CD4-positive, alpha-beta T cell treated with Interferon alpha-2 for 1 hour (primary cell): Measurements from ENCODE around the gene SLC13A5.
"Not testable (repeated sequence)": the region's sequence is repeated elsewhere in the genome, so short reads cannot be mapped to it uniquely, and the experiment has no call there.

Source experiments
- DNase-seq, 2 donors: peaks; one replicate each; pipeline ENCODE4 v3.0.0-alpha.2; 2020 to 2022

SLC13A5 gene

DNA sequence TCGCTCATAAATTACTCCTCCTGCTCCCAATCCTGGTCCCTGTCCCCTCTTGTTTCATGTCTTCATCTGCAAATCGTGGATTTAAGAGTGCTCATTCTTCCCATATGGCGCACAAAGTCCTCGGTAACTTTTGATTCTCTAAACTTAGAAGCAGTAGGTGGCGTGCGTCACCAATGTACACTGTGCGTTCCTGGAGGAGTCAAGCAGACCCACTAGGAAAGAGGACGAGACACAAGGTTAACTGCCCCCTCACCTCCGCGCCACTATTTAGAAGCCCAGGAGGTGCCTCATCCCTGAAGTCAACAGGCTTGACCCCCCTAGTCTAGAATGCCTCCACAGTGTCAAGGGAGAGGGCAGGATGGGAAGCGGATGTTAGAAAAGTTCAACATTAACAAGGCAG is 2.9 kb downstream of the SLC13A5 start:
- DNase-seq = no peak

DNA sequence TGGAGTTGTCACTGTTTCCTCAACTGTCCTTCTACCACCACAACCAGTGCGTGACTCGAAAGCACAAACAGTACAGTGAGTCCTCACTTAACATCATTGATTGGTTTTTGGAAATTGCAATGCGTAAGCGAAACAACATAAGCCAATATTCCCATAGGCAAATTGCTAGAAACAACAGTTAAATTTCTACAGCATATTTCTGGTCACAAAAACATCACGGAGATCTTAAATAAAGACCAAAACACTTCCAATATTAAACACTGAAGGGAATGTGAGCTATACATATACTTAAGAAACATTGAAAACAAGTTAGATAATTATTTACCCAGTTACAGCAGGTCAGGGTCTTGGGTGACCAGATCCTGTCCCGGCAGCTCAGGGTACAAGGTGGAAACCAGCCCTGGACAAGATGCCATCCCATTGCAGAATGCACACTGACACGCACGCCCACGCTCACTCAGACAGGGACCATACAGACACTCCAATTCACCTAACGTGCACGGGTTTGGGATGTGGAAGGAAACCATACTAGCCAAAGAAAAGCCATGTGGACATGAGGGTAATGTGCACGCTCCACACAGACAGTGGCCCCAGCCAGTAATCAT is 4.7 kb downstream of the SLC13A5 start:
- DNase-seq = no peak

DNA sequence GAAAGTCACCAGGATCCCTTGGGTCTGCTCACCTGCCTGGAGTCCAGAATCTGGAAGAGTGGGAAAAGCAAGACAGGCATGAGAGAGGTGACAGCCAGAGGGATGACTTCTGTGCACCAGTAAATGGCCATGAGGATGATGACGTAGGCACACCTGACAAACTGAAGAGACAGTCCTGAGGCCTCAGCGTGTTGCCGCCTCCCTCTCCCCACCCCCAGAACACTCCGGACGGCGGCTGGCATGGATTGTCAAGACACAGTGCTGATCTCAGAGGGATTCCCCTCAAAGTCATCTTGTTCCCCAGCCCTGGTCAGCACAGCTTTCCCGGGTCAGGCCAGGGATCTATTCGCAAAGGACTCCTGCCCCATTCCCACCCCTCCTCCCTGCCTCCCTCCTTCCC is 6.2 kb downstream of the SLC13A5 start:
- no peak for DNase-seq

DNA sequence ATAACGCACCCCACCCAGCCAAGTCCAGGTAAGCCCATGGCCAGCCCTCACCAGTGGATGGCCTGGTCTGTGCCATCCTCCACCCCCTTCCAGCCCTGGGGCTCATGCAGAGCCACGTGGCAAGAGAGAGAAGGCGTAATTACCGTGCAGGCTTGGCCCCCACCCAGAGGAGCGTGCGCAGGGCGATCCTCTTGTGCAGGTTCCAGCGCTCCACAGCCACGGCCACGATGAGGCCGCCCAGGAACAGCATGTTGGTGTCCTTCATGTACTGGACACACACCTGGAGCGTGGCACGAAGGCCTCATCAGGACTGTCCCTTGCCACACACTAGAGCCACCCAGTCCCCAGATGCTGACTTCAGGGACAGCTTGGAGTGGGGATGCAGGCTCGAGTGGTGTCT is 6.7 kb downstream of the SLC13A5 start:
- DNase-seq = no peak

GRCh38 chr17:6704470-6705052 is 8.6 kb downstream of the SLC13A5 start:
- no peak for DNase-seq

DNA sequence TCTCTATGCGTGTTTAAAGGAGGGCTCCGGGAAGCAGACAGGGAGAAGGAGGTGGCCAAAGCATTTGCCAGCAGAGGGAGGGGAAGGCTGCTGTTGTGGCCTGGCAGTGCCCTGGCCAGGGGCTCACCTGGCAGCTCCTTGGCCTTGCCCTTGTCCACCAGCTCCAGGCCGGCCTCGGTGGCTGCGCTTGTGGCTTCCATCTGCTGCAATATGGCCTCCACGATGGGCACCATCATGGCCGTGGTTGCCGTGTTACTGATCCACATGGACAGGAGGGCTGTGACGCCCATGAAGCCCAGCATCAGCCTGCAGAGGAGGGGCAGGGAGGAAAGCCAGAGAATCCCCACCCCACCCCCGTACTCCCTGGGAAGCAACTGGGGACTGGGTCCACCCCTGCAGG is 9.4 kb downstream of the SLC13A5 start:
- DNase-seq = no peak

DNA sequence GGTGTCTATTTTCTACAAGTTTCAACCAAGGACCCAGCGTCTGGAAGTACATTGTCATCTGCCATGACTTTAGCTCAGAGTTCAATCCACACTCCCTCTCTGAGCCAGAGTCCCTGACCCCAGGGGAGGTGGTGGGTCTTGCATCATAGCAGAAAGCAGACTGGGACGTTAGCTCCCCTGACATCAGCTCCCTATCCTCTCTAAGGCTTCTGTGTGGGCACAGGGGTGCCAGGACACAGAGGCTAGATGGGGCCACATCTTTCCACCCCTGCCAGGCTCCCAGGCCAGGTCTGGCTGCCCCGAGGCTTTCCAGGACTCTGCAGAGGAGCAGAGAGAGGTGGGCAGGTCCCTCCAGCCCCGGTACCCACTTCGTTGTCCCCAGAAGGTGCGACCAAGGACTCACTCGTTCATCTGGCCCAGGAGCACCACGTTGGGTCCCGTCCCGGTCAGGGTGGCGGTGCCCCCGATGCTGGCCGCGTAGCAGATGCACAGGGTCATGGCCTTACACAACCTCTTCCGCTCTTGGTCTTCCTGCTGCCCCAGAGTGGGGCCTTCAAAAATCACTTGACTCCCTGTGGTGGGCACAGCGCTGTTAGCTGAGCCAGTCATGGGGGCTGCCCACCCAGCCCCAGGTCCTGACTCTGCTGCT is 10.5 kb downstream of the SLC13A5 start:
- DNase-seq = no peak

GRCh38 chr17:6701719-6702118 is 11.4 kb downstream of the SLC13A5 start:
- DNase-seq = peak; percentile 5 to 30

DNA sequence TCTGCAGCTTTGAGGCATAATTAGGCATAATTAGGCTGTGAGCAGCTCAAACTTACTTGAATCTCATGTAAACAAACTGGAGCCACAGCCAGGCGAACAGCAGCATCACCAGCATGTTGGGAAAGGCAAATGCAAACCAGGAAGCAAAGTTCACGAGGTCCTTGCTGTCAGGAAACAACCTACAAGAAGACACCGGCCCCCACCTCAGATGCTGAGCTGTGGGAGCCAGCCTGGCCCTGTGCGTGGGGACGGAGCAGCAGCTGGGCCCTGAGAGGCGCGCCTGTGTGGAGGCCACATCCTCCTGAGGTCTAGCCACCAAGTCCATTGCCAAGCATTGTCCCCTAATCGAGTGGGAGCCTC is 12.2 kb downstream of the SLC13A5 start:
- DNase-seq = no peak

- DNase-seq = no peak
Measured at GRCh38 chr17:6699997-6700947, 12.9 kb downstream of the SLC13A5 start.

GRCh38 chr17:6698004-6698403 is 15.2 kb downstream of the SLC13A5 start:
- DNase-seq = no peak

- DNase-seq = no peak
Measured at GRCh38 chr17:6696906-6697305, 16.3 kb downstream of the SLC13A5 start.

DNA sequence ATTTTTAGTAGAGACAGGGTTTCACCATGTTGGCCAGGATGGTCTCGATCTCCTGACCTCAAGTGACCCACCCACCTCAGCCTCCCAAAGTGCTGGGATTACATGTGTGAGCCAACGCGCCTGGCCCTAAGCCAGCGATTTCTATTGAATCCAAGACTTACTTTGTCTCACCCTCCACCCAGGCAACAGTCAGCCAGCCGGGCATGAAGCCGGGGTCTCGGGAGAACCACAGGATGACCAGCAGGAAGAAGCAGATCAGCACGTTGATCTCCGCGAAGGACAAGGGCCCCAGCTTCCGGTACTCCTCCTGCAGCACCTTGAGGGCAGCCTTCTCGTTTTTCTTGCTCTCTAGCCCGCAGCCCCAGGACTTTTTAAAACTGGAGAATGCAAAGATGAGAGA is 17.6 kb downstream of the SLC13A5 start:
- DNase-seq = no peak

GRCh38 chr17:6695051-6695450 is 18.1 kb downstream of the SLC13A5 start:
- no peak for DNase-seq

DNA sequence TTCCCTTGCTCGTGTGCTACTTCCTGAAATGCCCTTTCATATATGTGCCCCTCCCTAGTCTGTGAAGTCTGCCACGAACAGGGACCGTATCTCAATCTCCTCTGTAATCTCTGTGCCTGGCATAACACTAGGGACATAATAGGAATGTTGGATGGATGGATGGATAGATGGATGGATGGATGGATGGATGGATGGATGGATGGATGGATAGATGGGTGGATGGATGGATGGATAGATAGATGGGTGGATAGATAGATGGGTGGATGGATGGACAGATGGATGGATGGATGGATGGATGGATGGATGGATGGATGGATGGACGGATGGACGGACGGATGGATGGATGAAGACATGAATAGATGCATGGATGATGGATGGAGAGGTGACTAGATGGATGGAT is 21.2 kb downstream of the SLC13A5 start:
- DNase-seq = not testable (repeated sequence)

GRCh38 chr17:6691546-6691945 is 21.6 kb downstream of the SLC13A5 start:
- DNase-seq = no peak

DNA sequence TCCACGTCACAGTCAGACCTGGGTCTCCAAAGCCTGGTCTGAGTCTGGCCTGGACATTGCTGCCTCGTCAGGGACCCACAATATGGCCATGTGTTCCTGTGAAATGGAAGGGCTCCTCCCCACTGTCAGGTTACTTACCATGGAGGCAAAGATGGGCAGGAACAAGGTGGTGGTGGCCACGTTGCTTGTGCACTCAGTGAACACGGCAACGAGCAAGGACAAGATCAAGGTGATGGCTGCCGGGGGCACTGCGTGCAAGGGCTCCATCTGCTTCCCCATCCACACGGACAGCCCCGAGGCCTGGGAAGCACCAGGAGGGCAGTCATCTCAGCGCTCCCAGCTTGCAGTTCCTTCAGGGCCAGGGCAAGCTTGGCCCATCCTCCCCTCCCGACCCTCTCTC is 22.5 kb downstream of the SLC13A5 start:
- DNase-seq = no peak

GRCh38 chr17:6688944-6689343 is 24.2 kb downstream of the SLC13A5 start:
- no peak for DNase-seq

GRCh38 chr17:6686026-6686425 is 27.1 kb downstream of the SLC13A5 start:
- DNase-seq = no peak

DNA sequence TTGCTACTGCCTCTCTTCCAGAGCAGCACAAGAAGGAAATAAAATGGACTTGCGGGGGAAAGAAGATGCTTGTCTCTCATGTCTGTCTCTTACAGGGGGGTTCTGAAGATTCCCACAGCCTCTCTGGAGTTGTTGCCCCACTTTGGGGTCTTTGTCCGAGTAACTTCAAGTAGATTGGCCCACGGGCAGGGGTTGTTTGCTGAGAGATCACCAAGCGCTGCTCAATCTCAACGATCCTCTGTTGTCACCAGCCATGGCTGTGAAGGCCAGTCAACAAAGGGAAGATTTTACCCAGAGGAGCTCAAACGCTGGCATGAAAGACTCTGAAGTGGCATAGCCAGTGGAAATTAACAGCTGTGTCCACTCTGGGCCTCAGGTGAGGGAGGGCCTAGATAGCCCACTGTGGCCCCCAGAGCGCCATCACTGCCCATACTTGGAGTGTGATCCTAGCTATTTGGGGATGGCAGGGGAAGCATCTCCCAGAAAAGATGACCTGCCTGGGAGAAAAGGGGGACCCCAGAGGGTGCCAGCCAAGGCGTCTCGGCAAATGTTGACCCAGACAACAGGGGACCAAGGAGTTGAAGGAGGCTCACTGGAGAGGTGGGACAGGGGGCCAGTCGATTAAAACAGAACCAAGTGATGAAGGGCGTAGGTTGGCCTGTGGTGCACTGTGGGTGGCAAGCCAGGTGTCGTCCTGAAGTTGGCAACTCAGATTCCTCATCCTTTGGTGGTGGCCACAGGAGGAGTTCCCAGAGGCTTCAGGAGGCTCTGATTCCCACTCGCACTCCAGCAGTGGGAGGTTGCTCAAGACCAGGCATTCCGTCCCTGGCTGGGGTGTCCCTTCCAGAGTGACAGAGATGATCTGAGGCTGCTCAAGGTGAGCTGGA is 28.0 kb downstream of the SLC13A5 start:
- no peak for DNase-seq

DNA sequence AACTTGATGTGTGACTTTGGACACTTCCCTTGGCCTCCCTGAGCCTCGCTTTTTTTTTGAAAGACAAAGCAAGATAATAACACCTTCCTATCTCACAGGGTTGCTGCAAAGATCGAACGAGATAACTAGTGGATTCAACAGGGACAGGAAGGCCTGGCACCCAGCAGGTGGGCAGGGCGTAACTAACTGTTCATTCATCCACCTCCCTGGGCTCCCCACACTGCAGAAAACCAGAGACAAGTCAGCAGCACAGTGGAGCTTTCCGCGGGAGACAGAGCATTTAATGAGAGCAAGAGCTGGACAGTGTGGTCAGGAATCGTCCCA is 28.7 kb downstream of the SLC13A5 start:
- DNase-seq = no peak

DNA sequence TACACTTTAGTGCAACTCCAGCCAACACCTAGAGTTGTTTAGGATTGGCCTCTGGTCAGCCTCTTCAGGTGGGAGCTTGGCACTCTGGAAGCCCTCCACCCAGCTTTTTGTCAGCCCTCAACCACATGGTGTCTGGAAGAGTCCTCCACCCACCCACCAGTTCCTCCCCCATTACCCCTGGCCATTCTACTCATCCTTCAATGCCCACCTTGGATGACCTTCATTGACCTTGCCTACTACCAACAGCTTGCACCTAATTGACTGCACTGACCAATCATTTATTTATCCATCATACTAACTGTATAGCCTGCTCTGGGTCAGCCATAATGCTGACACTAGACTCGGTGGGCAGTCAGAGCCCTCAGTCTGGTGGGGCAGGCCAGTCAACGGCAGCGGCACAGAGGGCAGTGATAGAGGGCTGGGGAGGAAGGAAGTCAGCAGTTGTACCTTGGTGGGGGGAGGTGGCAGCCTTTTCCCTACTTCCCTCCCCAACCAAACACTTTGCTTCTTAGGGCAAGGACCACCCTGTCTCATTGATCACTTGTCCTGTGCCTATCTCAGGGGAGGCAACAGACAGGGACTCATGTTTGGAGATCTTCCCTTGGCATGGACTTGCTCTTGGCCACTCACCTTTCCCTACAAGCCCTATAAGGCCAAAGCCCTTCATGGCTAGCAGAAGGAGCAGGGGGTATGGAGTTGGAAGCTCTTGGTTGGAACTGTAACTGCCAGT is 29.3 kb downstream of the SLC13A5 start:
- no peak for DNase-seq
